ENCODE measurements around the gene CSMD2.
"Not testable (repeated sequence)": the region's sequence is repeated elsewhere in the genome, so short reads cannot be mapped to it uniquely, and the experiment has no call there.

CSMD2 gene

GRCh38 chr1:34100332-34100731 lies 64.7 kb downstream of the CSMD2 start:
- no peak for DNase-seq

DNA sequence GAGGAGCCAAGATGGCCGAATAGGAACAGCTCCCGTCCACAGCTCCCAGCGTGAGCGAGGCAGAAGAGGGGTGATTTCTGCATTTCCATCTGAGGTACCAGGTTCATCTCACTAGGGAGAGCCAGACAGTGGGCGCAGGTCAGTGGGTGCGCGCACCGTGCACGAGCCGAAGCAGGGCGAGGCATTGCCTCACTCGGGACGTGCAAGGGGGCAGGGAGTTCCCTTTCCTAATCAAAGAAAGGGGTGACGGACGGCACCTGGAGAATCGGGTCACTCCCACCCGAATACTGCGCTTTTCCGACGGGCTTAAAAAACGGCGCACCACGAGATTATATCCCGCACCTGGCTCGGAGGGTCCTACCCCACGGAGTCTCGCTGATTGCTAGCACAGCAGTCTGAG lies 72.6 kb downstream of the CSMD2 start:
- not testable (repeated sequence) for DNase-seq

- no peak for DNase-seq
Observed at GRCh38 chr1:34089731-34090130, 75.3 kb downstream of the CSMD2 start.

DNA sequence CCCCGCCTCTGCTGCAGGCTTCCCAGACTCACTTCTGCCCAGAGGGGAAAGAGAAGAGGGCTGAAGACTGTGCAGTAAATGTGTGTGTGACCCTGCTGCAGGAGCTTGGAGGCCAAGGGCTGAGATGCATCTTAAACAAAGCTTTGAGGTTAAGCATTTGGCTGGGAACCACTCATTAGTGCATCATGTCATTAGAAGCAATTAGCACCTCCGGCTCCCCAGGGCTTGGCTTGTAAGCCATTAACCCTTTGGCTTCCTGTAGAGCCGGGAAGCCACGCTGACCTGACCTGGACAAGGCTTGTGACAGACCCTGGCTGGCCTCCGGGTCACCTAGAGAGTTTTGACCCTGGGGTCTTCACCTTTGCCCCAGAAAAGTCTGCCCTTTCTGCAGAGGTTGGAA lies 77.0 kb downstream of the CSMD2 start:
- no peak for DNase-seq

GRCh38 chr1:34086561-34086960 lies 78.5 kb downstream of the CSMD2 start:
- no peak for DNase-seq

- DNase-seq, result no peak
Observed at GRCh38 chr1:34083974-34084373, 81.1 kb downstream of the CSMD2 start.

DNA sequence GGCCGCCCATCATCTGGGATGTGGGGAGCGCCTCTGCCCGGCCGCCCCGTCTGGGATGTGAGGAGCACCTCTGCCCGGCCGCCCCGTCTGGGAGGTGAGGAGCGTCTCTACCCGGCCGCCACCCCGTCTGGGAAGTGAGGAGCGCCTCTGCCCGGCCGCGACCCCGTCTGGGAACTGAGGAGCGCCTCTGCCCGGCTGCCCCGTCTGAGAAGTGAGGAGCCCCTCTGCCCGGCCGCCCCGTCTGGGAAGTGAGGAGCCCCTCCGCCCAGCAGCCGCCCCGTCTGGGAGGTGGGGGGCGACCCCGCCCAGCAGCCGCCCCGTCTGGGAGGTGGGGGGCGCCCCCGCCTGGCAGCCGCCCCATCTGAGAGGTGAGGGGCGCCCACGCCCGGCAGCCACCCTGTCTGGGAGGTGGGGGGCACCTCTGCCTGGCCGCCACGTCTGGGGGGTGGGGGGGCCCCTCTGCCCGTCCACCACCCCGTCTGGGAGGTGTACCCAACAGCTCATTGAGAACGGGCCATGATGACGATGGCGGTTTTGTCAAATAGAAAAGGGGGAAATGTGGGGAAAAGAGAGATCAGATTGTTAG lies 82.9 kb downstream of the CSMD2 start:
- DNase-seq, result not testable (repeated sequence)

DNA sequence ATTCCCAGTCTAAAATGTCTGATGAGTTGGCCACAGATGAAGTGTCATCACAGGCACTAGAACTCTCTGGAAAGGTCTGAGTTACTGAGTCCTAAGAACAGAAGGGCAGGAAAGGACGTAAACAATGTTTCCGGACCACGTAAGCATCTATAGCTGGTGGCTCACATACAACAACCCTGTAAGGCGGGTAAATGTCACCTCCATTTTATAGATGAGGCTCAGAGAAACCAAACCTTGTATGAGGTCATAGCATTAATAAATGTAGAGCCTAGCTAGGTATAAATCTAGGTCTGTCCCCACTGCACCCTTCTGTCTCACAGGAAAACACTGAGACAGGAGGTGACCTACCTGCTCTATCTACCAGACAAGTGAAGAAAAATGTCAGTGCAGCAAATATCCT lies 86.6 kb downstream of the CSMD2 start:
- DNase-seq, result no peak

GRCh38 chr1:34075576-34075975 lies 89.5 kb downstream of the CSMD2 start:
- no peak for DNase-seq

GRCh38 chr1:34073028-34073695 lies 91.9 kb downstream of the CSMD2 start:
- DNase-seq, result no peak

DNA sequence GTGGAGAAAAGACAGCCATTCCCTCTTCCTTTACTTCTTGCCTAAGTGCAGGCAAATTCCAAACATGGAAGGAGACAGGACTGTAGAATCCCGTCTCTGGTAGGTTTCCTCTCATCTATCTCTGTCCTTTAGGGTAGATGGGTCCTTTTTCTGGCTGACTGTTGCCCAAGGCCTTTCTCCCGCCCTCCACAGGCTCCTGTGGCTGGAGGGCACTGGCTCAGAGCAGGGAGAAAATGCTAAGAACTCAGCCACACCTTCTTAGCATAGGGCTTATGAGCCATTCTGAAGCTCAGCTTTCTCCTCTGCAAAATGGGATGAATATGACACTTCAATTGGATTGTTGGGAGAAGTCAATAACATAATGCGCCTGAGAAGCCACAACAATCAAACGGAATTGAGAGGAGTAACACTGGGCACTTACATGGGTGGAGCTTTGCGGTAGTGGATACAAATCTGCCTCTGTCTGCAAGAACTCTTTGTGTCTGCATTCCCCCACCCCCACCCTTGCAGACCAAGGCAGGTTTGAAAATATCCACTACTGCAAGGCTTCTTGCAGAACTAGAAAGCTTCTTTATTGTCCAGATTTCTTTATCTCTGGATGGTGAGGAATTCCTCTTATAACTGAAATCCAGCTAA lies 94.7 kb downstream of the CSMD2 start:
- DNase-seq, result no peak

DNA sequence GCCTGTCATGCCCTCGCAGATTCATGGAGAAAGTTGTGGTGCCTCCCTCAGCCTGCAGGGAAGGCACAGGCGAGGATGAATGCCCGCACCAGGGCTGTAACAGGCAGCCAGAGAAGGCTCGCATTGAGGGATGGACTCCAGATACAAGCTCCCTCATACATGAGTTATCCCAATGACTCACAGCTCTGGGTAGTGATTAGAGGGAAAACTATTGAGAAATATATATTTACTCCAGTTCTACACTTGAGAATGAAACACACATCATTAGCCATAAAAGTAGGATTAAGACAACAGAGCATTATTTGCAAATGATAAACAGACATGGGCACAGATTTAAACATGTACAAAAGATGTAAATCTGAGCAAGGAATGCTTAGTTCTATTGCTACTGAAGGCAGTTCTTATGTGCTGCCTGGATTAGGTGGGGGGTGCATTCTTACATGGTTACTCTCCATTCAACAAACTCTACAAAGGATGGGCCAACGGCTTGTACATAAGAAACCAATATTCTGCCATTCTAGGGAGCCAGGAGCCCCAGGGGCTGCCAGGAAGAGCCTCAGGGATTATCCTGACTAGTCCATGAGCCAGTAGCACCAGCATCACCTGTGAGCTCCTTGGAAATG lies 97.9 kb downstream of the CSMD2 start:
- DNase-seq, result no peak

- no peak for DNase-seq
Observed at GRCh38 chr1:34066166-34066565, 98.9 kb downstream of the CSMD2 start.

DNA sequence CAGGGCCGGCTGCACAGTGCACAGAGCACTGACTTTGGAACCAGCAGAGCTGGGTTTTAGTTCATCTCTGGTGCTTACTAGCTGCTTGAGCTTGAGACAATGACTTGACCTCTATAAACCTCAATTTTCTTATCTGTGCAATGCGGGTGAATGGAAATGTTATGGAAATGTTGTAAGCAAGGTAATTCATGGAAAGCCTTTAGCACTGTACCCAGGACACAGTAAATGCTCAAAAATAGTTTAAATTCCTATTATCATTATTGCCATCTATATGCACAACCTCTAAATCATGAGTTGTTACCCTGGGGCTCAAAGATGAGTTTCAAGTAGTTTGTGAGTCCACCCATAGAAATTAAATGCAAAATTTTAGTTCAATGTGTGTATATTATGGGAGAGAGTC lies 99.5 kb downstream of the CSMD2 start:
- DNase-seq, result no peak

- peak; percentile 70 for DNase-seq
Observed at GRCh38 chr1:34060901-34061415, 104.1 kb downstream of the CSMD2 start.

- DNase-seq, result no peak
Observed at GRCh38 chr1:34060187-34060730, 104.8 kb downstream of the CSMD2 start.

DNA sequence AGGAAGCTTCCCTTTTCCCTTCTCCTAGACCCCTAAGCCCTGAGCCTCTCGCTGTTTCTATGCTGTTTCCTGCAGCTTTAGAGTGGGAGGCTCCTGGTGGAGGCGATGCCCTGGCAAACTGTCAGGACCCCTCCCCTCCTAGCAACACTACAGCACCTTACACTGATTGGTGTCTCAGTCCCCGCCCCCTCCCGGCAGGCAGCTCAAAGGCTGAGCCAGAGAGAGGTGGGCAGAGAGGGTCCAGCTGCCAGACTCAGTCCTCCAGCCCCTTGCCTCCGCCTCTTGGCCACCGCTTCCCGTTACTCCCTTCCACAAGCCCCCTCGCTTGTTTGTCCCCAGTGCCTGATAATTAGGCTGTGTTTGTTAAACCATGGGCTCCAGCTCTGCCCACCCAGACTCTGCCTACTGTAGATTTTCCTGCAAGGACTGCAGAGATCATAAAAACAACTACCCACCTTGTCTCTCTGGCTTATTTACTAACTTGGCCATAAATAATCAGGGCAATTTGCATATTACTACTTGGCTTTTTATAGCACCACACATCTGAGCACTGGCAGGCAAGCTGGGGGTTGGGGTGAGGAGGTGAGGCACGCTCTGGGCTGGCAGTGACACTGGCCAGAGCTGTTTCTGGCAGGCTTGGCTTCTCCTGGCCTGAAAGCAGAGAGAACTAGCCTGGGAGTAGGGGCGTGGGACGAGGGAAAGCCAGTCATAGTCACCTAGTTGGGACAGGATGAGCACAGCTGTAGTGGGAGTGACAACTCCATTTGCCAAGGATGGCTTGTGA lies 107.5 kb downstream of the CSMD2 start:
- no peak for DNase-seq

DNA sequence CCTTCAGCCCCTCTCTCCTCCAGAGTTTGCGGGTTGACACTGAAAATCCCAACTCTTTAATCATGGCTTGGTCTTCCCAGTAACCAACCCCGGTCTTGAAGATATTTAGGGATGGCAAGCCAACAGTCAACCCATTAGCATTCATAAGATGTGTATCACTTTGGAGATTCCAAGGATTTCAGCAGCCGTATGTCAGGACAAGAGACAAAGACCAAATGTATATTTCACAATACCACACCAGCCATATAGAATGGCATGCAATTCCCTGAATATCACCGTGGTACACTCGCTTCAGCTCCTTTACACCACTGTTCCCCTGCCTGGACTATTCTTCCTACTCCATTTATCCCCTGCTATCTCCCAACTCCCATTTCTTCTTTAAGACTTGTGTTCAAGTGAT lies 109.2 kb downstream of the CSMD2 start:
- DNase-seq, result no peak

GRCh38 chr1:34054920-34055319 lies 110.1 kb downstream of the CSMD2 start:
- DNase-seq, result no peak

GRCh38 chr1:34053660-34054059 lies 111.4 kb downstream of the CSMD2 start:
- no peak for DNase-seq

- DNase-seq, result no peak
Observed at GRCh38 chr1:34052565-34052964, 112.5 kb downstream of the CSMD2 start.

- no peak for DNase-seq
Observed at GRCh38 chr1:34050709-34051485, 114.1 kb downstream of the CSMD2 start.
